Measurements from ENCODE around the gene APLNR. TPM values are rescaled to one million over a fixed set of nuclear protein-coding genes. Genes with fewer than 3 reads are reported as not detected.

APLNR gene
- total RNA-seq, 1 experiment from 2014 or later = 0.66 TPM

GRCh38 chr11:57199330-57199729, 37.7 kb downstream of the APLNR start:
- Mint-ChIP-seq H3K36me3 (no peaks in the 10 kb centered on the region), H3K4me1 (peaks cover 21% of the 10 kb centered on the region), H3K27me3 (ENCODE audit: low read depth) (no peaks in the 10 kb centered on the region; the same call in 1 of the 2 replicates), H3K4me3 (no peak overlapping the region), H3K27ac (no peak overlapping the region), H3K9me3 (no peaks in the 10 kb centered on the region)
- DNase-seq (ENCODE audit: low spot score) = no peak
- TF ChIP-seq OVOL2 (CRISPR knock-in tag; IDR thresholded peaks at IDR 0.05; ENCODE audit: borderline replicate concordance) (no peak), ERG (CRISPR knock-in tag; IDR thresholded peaks at IDR 0.05) (no peak), NFATC4 (CRISPR knock-in tag; IDR thresholded peaks at IDR 0.05) (no peak)
- ChIA-PET POLR2A (no interaction called here), CTCF (no interaction called here)
- no peak for ATAC-seq

DNA sequence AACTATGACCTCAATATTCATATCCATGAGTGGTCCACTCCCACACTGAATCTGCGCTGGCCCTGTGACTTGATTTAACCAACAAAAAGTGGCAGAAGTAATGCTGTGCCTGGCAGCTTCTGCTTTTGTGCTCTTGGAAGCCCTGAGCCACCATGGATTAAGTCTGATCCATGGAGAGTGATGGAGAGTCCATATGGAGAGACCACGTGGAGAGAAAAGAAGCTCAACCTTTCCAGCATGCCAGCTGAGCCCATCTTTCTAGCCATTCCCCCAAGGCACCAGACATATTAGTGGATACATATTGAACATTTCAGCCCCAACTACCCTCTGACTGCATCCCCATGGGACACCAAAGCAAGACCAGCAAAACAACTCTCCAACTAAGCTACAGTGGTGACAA, 39.3 kb downstream of the APLNR start:
- CTCF ChIA-PET = interaction anchor here (1.8 kb wide), 1 partner anchor 51 kb away, joined by 7 read pairs; no protein-coding TSS in a partner anchor
- no peak for TF ChIP-seq ZBTB21 (CRISPR knock-in tag; IDR thresholded peaks at IDR 0.05; ENCODE audit: borderline replicate concordance)
- TF ChIP-seq ZNF219 (CRISPR knock-in tag; IDR thresholded peaks at IDR 0.05; ENCODE audit: borderline replicate concordance) = no peak
- no peak for TF ChIP-seq SMAD4 (CRISPR knock-in tag; IDR thresholded peaks at IDR 0.05)
- TF ChIP-seq, protein P1, sequence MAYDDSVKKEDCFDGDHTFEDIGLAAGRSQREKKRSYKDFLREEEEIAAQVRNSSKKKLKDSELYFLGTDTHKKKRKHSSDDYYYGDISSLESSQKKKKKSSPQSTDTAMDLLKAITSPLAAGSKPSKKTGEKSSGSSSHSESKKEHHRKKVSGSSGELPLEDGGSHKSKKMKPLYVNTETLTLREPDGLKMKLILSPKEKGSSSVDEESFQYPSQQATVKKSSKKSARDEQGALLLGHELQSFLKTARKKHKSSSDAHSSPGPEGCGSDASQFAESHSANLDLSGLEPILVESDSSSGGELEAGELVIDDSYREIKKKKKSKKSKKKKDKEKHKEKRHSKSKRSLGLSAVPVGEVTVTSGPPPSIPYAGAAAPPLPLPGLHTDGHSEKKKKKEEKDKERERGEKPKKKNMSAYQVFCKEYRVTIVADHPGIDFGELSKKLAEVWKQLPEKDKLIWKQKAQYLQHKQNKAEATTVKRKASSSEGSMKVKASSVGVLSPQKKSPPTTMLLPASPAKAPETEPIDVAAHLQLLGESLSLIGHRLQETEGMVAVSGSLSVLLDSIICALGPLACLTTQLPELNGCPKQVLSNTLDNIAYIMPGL (CRISPR knock-in tag; IDR thresholded peaks at IDR 0.05) = no peak
- no peak for TF ChIP-seq PRRX2 (CRISPR knock-in tag; IDR thresholded peaks at IDR 0.05)
- H3K4me3 Mint-ChIP-seq = no peak overlapping the region
- H3K27me3 Mint-ChIP-seq (ENCODE audit: low read depth) = no peaks in the 10 kb centered on the region; the same call in 1 of the 2 replicates
- no peaks in the 10 kb centered on the region for H3K36me3 Mint-ChIP-seq
- no peak for DNase-seq (ENCODE audit: low spot score)
- no peak for ATAC-seq
- no peak overlapping the region for H3K27ac Mint-ChIP-seq
- H3K4me1 Mint-ChIP-seq = peaks cover 16% of the 10 kb centered on the region
- POLR2A ChIA-PET = no interaction called here
- H3K9me3 Mint-ChIP-seq = no peaks in the 10 kb centered on the region

- H3K4me3 Mint-ChIP-seq = no peak overlapping the region
- CTCF ChIA-PET = interaction anchor here (1.8 kb wide), 1 partner anchor 53 kb away, joined by 7 read pairs; no protein-coding TSS in a partner anchor
- H3K4me1 Mint-ChIP-seq = peaks cover 25% of the 10 kb centered on the region
- no peaks in the 10 kb centered on the region for H3K9me3 Mint-ChIP-seq
- H3K27me3 Mint-ChIP-seq (ENCODE audit: low read depth) = no peaks in the 10 kb centered on the region; the same call in 1 of the 2 replicates
- DNase-seq (ENCODE audit: low spot score) = no peak
- no peak overlapping the region for H3K27ac Mint-ChIP-seq
- H3K36me3 Mint-ChIP-seq = no peaks in the 10 kb centered on the region
- POLR2A ChIA-PET = no interaction called here
- no peak for ATAC-seq
- TF ChIP-seq TP53 (CRISPR knock-in tag; IDR thresholded peaks at IDR 0.05) = no peak
- no peak for TF ChIP-seq ELF4 (CRISPR knock-in tag; IDR thresholded peaks at IDR 0.05; ENCODE audit: low read depth)
- no peak for TF ChIP-seq ZNF138 (CRISPR knock-in tag; conservative IDR thresholded peaks at IDR 0.05)
- TF ChIP-seq E2F4 (CRISPR knock-in tag; IDR thresholded peaks at IDR 0.05; ENCODE audit: borderline replicate concordance, low read depth) = no peak
- TF ChIP-seq, protein P2, sequence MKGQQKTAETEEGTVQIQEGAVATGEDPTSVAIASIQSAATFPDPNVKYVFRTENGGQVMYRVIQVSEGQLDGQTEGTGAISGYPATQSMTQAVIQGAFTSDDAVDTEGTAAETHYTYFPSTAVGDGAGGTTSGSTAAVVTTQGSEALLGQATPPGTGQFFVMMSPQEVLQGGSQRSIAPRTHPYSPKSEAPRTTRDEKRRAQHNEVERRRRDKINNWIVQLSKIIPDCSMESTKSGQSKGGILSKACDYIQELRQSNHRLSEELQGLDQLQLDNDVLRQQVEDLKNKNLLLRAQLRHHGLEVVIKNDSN (CRISPR knock-in tag; IDR thresholded peaks at IDR 0.05) = no peak
- TF ChIP-seq, protein P3, sequence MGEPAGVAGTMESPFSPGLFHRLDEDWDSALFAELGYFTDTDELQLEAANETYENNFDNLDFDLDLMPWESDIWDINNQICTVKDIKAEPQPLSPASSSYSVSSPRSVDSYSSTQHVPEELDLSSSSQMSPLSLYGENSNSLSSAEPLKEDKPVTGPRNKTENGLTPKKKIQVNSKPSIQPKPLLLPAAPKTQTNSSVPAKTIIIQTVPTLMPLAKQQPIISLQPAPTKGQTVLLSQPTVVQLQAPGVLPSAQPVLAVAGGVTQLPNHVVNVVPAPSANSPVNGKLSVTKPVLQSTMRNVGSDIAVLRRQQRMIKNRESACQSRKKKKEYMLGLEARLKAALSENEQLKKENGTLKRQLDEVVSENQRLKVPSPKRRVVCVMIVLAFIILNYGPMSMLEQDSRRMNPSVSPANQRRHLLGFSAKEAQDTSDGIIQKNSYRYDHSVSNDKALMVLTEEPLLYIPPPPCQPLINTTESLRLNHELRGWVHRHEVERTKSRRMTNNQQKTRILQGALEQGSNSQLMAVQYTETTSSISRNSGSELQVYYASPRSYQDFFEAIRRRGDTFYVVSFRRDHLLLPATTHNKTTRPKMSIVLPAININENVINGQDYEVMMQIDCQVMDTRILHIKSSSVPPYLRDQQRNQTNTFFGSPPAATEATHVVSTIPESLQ (CRISPR knock-in tag; IDR thresholded peaks at IDR 0.05) = no peak
- TF ChIP-seq, protein P4, sequence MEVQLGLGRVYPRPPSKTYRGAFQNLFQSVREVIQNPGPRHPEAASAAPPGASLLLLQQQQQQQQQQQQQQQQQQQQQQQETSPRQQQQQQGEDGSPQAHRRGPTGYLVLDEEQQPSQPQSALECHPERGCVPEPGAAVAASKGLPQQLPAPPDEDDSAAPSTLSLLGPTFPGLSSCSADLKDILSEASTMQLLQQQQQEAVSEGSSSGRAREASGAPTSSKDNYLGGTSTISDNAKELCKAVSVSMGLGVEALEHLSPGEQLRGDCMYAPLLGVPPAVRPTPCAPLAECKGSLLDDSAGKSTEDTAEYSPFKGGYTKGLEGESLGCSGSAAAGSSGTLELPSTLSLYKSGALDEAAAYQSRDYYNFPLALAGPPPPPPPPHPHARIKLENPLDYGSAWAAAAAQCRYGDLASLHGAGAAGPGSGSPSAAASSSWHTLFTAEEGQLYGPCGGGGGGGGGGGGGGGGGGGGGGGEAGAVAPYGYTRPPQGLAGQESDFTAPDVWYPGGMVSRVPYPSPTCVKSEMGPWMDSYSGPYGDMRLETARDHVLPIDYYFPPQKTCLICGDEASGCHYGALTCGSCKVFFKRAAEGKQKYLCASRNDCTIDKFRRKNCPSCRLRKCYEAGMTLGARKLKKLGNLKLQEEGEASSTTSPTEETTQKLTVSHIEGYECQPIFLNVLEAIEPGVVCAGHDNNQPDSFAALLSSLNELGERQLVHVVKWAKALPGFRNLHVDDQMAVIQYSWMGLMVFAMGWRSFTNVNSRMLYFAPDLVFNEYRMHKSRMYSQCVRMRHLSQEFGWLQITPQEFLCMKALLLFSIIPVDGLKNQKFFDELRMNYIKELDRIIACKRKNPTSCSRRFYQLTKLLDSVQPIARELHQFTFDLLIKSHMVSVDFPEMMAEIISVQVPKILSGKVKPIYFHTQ (CRISPR knock-in tag; IDR thresholded peaks at IDR 0.05) = no peak
- TF ChIP-seq, protein P5, sequence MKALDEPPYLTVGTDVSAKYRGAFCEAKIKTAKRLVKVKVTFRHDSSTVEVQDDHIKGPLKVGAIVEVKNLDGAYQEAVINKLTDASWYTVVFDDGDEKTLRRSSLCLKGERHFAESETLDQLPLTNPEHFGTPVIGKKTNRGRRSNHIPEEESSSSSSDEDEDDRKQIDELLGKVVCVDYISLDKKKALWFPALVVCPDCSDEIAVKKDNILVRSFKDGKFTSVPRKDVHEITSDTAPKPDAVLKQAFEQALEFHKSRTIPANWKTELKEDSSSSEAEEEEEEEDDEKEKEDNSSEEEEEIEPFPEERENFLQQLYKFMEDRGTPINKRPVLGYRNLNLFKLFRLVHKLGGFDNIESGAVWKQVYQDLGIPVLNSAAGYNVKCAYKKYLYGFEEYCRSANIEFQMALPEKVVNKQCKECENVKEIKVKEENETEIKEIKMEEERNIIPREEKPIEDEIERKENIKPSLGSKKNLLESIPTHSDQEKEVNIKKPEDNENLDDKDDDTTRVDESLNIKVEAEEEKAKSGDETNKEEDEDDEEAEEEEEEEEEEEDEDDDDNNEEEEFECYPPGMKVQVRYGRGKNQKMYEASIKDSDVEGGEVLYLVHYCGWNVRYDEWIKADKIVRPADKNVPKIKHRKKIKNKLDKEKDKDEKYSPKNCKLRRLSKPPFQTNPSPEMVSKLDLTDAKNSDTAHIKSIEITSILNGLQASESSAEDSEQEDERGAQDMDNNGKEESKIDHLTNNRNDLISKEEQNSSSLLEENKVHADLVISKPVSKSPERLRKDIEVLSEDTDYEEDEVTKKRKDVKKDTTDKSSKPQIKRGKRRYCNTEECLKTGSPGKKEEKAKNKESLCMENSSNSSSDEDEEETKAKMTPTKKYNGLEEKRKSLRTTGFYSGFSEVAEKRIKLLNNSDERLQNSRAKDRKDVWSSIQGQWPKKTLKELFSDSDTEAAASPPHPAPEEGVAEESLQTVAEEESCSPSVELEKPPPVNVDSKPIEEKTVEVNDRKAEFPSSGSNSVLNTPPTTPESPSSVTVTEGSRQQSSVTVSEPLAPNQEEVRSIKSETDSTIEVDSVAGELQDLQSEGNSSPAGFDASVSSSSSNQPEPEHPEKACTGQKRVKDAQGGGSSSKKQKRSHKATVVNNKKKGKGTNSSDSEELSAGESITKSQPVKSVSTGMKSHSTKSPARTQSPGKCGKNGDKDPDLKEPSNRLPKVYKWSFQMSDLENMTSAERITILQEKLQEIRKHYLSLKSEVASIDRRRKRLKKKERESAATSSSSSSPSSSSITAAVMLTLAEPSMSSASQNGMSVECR (CRISPR knock-in tag; IDR thresholded peaks at IDR 0.05; ENCODE audit: borderline replicate concordance) = no peak
- TF ChIP-seq ATF1 (CRISPR knock-in tag; IDR thresholded peaks at IDR 0.05) = no peak
Observed at GRCh38 chr11:57196596-57196995, 40.5 kb downstream of the APLNR start.
